Ishikawa (cell line): ENCODE data around the gene STAG1.

Experiments
- CEBPB ChIP-seq: IDR thresholded peaks from 2 replicates; pipeline ENCODE4 v1.6.1; 2012
- CREB1 ChIP-seq: IDR thresholded peaks from 2 replicates; pipeline ENCODE4 v1.6.1; 2012; ENCODE audit warnings: low read depth
- EGR1 ChIP-seq: IDR thresholded peaks from 2 replicates; pipeline ENCODE4 v1.6.1; 2012
- EP300 ChIP-seq: IDR thresholded peaks from 2 replicates; pipeline ENCODE4 v1.6.1; 2012; ENCODE audit warnings: borderline replicate concordance
- FOXM1 ChIP-seq: IDR thresholded peaks from 2 replicates; pipeline ENCODE4 v1.6.1; 2012; ENCODE audit warnings: low read depth, borderline replicate concordance
- MAX ChIP-seq: IDR thresholded peaks from 2 replicates; pipeline ENCODE4 v1.6.1; 2012
- NFIC ChIP-seq: IDR thresholded peaks from 2 replicates; pipeline ENCODE4 v1.6.1; 2012
- RAD21 ChIP-seq: IDR thresholded peaks from 2 replicates; pipeline ENCODE4 v1.6.1; 2012; ENCODE audit warnings: low read depth
- REST ChIP-seq: IDR thresholded peaks from 2 replicates; pipeline ENCODE4 v1.6.1; 2012; ENCODE audit warnings: low read depth, mild to moderate bottlenecking
- TAF1 ChIP-seq: IDR thresholded peaks from 2 replicates; pipeline ENCODE4 v1.6.1; 2012; ENCODE audit warnings: low read depth, mild to moderate bottlenecking
- TCF12 ChIP-seq: IDR thresholded peaks from 2 replicates; pipeline ENCODE4 v1.6.1; 2012; ENCODE audit warnings: low read depth
- TEAD4 ChIP-seq: IDR thresholded peaks from 2 replicates; pipeline ENCODE4 v1.6.1; 2012
- USF1 ChIP-seq: IDR thresholded peaks from 2 replicates; pipeline ENCODE4 v1.6.1; 2012
- YY1 ChIP-seq: IDR thresholded peaks from 2 replicates; pipeline ENCODE4 v1.6.1; 2012; ENCODE audit warnings: low read depth
- ZBTB7A ChIP-seq: IDR thresholded peaks from 2 replicates; pipeline ENCODE4 v1.6.1; 2012; ENCODE audit warnings: low read depth

Gene STAG1

GRCh38 chr3:136752172-136752421 lies at the start of gene STAG1:
Gene STAG1 (minus strand): TSS chr3:136752378. CDS start chr3:136630898, 121,480 bp downstream.
- 0 out of 2 replicates have a peak, but pooled peaks have one; percentile 4 for TF ChIP-seq NFIC
- TF ChIP-seq EP300 = no peak; the same call in 1 of the 2 replicates
- TF ChIP-seq YY1 = peak; percentile 70; the same call in 1 of the 2 replicates
- TF ChIP-seq CREB1 = no peak; the same call in 1 of the 2 replicates
- 0 out of 2 replicates have a peak, but pooled peaks have one; percentile 38 for TF ChIP-seq TEAD4
- peak; percentile 86 for TF ChIP-seq RAD21

- TF ChIP-seq TAF1 (no peak), TEAD4 (no peak), USF1 (no peak), RAD21 (no peak), EGR1 (no peak), EP300 (no peak), CREB1 (no peak), FOXM1 (no peak), CEBPB (no peak)
Observed at GRCh38 chr3:136792556-136793330, 40.6 kb upstream of the STAG1 start.

GRCh38 chr3:136790786-136791185 lies 38.6 kb upstream of the STAG1 start:
- TF ChIP-seq TEAD4 = no peak
- TF ChIP-seq CREB1 = no peak
- TF ChIP-seq ZBTB7A = no peak
- TF ChIP-seq USF1 = no peak
- no peak for TF ChIP-seq CEBPB
- TF ChIP-seq YY1 = no peak
- TF ChIP-seq MAX = no peak
- no peak for TF ChIP-seq EP300
- no peak for TF ChIP-seq RAD21
- TF ChIP-seq FOXM1 = no peak
- no peak for TF ChIP-seq REST
- no peak for TF ChIP-seq NFIC
- TF ChIP-seq TCF12 = no peak
- TF ChIP-seq TAF1 = no peak
- no peak for TF ChIP-seq EGR1

- TF ChIP-seq USF1 (no peak), TEAD4 (no peak), TAF1 (no peak), TCF12 (no peak), RAD21 (no peak), REST (no peak), FOXM1 (no peak), YY1 (no peak), MAX (no peak), CREB1 (no peak), CEBPB (no peak), EP300 (no peak), ZBTB7A (no peak), NFIC (no peak), EGR1 (no peak)
Observed at GRCh38 chr3:136789976-136790375, 37.8 kb upstream of the STAG1 start.

GRCh38 chr3:136788154-136788553 lies 36.0 kb upstream of the STAG1 start:
- no peak for TF ChIP-seq ZBTB7A
- TF ChIP-seq FOXM1 = no peak
- TF ChIP-seq MAX = no peak
- no peak for TF ChIP-seq USF1
- no peak for TF ChIP-seq YY1
- TF ChIP-seq TEAD4 = no peak
- no peak for TF ChIP-seq REST
- no peak for TF ChIP-seq EP300
- TF ChIP-seq TCF12 = no peak
- no peak for TF ChIP-seq CEBPB
- no peak for TF ChIP-seq TAF1
- TF ChIP-seq CREB1 = no peak
- TF ChIP-seq EGR1 = no peak
- no peak for TF ChIP-seq NFIC
- no peak for TF ChIP-seq RAD21
